Urothelium cell line (cell line): ENCODE measurements around the gene NR1H4.
"Not testable (repeated sequence)": the region's sequence is repeated elsewhere in the genome, so short reads cannot be mapped to it uniquely, and the experiment has no call there.

Experiments used
- DNase-seq: peaks from one replicate; pipeline ENCODE4 v3.0.0; 2011; ENCODE audit warnings: low spot score, mixed read lengths
- FAIRE-seq: peaks from 2 replicates; lab custom pipeline; 2011; peaks lifted over from hg19 to GRCh38; lab: Jason Lieb, UNC

Gene NR1H4

GRCh38 chr12:100504804-100505203, 31.1 kb downstream of the NR1H4 start:
- DNase-seq (no peak), FAIRE-seq (no peak)

DNA sequence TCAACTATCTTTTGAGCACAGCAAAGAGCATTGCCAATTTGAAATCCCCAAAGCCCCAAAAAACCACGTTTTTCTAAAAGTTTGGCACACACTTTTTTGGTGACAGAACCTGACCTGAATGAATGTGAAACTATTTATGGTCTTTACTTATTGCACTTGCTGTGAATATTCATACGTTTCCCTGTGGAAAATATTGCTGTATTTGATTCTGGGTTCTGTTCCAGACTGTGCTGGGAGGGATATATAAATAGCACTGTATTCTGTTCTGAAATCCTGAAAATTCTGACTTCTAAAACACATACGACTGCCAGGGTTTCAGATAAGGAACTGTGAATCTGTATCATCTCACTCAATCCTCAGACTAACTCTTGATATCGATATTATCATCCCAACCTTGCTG, 35.1 kb downstream of the NR1H4 start:
- DNase-seq: no peak
- no peak for FAIRE-seq

DNA sequence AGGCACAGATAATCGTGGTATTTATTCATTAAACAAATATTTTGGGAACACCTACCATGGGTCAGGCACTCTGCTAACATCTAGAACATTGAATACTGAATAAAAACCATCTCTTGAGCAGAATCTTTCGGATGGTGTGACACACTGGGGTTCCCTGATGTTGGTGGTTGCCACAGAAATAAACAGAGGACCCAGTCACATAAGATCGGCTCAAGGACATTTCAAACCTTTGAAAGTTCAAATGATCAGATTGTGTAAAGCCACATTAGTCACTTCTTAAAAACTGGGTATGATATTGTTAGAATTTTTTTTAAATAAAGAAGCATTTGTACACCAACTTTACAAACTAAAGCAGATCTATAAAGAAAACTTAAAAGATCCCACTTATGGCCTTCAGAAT, 39.0 kb downstream of the NR1H4 start:
- DNase-seq (no peak), FAIRE-seq (no peak)

DNA sequence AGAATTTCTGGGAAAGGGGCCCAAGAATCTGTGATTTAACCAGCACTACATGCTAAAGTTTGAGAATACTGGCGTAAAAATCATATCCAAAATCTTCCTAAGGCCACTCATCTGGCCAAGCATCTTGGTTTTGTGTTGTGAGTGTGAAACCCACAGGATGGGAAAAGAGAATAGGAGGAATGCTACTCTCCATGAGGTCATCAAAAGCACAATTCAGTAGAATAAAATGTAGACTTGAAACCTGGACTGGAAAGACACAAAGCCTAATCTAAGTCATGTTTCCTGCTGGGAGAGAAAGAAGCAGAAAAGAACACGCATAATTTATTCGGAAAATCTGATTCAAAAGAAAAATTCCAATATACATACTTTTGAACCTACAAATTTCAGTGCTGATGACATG, 42.3 kb downstream of the NR1H4 start:
- no peak for FAIRE-seq

DNA sequence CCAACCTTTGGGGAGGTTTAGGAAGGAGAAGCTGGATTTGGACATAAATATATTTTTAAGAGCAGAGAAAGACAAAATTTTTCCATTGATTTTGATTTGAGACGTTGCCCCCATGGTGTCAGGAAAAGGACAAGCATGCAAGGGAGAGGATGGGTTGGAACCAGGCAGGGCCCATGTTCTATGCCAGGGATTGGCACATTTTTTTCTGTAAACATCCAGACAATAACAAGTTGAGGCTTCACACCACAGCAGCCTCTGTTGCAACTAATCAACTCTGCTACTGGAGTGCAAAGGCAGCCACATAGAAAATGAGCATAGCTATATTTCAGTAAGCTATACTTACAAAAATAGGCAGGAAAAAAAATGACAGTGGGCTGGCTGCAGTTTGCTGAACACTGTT, 44.7 kb downstream of the NR1H4 start:
- FAIRE-seq (no peak), DNase-seq (no peak)

More for the DNA sequence above, 42.3 kb downstream of the NR1H4 start:
- no peak for DNase-seq

GRCh38 chr12:100520048-100520769, 46.5 kb downstream of the NR1H4 start:
- DNase-seq (no peak), FAIRE-seq (no peak)

DNA sequence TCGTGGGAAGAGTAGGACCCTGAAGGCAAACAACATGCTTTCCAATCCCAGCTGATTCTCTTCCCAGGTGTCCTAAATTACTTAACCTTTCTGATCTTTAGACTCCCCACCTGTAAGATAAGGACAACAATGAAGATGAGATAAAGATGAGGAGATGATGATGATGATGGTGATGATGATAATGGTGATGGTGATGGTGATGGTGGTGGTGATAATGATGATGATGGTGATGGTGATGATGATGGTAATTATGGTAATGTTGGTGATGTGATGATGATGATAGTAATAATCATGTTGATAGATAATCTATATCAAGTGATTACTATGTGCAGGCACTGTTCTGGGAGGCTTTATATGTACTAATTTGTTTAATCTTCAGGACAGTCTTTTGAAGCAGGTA, 48.3 kb downstream of the NR1H4 start:
- no peak for FAIRE-seq
- no peak for DNase-seq

DNA sequence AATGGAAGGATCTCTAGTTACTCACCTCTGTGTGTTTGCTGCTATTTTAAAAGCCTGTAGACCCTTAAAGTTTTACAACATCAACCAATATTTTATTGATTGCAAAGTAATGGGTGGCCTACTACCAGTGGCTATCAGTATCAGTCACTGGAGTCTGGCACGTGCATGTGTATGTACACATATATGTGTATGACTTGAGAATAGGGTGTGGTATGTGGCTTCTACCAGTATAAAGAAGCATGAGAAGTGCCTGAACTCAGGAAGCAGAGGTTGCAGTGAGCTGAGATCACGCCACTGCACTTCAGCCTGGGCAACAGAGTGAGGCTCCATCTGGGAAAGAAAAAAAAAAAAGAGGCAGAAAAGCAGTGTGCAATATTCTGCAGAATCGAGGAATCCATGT, 54.4 kb downstream of the NR1H4 start:
- FAIRE-seq: no peak
- no peak for DNase-seq

DNA sequence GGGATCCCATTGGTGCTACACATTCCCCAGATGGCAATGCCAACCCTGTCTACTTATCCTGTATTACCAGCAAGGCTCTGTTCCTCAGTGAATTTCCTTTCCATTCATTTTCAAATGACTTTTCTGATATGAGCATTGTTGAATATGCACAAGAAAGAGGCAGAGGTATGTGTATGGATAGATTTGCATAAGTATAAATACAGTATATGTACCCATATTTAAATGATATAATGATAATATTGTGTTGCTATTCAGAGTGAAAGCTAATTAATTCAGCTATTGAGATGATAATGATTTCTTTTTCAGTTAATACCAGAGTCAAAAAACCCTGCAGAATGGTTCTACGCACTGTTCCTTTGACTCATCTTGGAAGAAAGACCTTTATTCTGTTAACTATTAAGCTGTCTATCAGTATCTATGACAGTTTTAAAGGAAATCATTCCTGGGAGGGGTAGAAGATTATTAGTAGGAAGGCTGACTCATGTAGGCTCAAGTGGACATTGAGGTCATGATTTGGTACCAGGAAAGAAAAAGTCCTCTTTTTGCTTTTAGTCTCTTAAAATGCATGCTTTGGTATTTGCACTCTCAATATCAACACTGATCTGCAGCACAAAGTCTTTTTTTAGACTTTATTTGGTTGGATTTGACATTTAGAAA, 54.9 kb downstream of the NR1H4 start:
- no peak for DNase-seq

DNA sequence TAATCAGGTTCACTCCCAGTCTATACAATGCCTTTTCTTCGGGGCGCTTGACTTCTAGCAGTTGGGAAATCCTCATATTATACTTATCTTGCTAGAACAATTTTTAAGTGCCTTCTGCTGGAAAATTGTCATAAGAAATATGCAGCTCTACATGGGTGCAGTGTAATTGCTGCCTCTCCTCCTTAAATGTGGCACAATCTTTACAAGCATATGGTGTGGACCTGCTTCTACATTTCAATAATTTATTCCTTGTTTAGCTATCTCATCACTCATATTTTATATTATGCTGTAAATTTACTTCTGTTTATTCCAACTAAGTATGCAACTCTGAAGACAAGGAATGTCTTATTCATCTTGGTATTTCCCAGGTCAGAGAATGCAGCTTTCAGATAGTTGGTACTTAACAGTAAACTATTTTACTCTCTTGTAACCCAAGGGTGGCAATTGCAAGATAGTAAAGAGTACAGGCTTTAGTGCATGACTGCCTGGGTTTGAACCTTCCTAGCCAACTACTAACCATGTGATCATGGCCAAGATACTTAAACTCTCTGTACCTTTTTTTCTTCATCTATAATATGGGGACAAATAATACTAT, 56.2 kb downstream of the NR1H4 start:
- no peak for FAIRE-seq

More for the DNA sequence above, 54.9 kb downstream of the NR1H4 start:
- FAIRE-seq: no peak

DNA sequence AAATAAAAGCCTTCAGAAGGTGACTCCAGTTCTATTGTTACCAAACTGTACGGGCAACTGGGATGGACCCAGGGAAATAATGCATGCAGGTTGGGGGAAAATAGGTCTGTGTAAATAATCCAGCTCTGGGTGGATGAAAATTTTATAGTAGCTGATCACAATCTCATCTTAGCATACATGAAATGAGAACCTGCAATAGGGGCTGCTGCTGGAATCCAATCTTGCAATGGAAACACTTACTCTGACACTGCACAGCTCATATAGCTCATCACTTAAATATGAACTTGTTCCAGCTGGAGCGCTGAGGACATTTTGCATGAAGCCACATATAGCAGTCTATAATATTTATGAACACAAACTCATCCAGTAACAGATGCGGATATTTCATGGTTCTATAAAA, 59.7 kb downstream of the NR1H4 start:
- FAIRE-seq: no peak
- no peak for DNase-seq

More for the DNA sequence above, 56.2 kb downstream of the NR1H4 start:
- DNase-seq: no peak

DNA sequence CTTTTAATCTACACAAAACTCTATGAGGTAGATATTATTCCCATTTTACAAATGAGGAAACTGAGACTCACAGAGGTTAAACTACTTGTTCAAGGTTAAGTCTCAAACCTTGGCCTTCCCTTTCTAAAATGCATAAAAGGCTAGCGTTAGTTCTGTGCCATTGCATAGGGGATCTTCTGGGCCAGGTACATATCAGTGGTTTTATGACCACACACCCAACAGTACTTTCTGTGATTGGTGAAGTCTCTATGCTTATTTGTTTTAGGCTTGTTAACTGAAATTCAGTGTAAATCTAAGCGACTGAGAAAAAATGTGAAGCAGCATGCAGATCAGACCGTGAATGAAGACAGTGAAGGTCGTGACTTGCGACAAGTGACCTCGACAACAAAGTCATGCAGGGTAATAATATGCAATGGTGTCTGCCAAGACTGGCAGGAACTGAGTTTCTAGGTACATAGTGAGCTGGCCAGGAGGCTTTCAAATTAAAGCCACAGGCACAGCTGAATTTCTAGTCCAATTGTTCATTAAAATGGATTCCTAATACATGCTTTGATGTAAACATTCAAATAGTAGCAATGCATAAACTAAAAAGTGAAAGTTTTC, 61.1 kb downstream of the NR1H4 start:
- FAIRE-seq: no peak
- no peak for DNase-seq

- FAIRE-seq (no peak), DNase-seq (peak; percentile 16)
Measured at GRCh38 chr12:100539202-100539601, 65.5 kb downstream of the NR1H4 start.

DNA sequence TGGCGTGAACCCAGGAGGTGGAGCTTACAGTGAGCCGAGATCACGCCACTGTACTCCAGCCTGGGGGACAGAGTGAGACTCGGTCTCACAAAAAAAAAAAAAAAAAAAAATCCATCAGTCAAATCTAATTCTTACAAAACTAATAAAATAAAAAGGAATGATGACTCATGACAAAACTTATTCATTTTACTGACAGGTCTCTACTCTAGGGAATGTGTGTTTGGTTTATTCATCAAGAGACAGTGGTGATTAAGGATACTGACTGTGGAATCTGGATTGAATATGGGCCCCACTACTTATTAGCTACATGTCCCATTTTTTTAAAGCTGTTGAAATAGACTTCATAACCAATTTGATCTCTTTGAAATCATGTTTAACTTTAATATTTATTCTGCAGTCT, 70.5 kb downstream of the NR1H4 start:
- FAIRE-seq (no peak), DNase-seq (no peak)

DNA sequence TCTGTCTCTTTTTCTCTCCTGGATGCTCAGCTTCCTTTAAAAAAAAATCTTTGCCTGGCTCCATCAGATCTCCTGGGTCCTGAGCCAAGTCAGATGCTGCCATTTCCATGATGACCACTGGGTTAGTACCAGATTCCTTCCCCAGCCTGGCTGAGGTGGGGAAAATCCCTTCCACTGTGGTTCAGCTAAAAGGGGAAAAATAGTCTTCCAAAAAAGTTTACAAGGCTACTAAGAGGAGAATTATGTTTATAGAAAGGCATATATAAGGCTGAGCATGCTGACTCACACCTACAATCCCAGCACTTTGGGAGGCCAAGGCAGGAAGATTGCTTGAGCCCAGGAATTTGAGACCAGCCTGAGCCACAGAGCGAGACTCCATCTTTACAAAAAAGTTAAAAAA, 71.4 kb downstream of the NR1H4 start:
- FAIRE-seq (no peak), DNase-seq (peak; percentile 7)

DNA sequence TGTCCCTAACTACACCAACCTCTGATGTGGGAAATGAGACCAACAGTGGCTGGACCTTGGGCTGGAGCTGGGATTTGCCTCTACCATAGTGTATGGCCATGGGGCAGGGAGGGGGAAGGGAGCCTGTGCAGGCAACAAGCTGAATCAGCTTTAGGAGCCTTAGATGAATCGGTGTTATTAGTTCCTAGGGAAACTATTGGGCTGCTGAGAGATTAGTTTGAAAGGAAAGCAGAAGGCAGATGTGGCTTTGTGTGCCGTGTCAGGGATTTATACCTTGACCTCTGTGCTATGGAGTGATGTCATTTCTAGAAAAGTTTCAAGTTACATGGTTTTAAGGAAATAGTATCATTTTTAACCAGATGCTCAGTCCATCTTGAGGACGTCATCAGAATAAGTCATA, 80.3 kb downstream of the NR1H4 start:
- FAIRE-seq (no peak), DNase-seq (no peak)

DNA sequence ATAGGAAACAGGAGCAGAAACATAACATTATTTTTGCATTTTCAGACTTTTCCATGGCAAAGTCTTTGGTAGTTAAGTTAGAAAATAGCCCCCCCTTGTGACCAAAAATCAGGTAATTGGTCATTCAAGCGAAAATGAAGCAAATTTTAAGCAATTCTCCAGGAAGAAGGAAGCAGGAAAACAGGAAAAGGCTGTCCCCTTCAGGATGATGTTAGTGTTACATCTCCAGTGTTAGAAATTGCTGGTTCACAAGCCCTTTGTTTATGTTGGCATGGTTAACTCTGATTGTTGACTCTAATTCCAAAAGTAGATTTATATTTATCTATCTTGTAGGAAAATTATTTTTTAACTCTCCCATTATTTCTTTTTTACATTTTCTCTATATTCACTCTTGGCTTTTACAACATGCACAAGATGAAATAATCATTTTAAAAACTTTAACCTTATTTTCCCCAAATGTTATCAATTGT, 81.0 kb downstream of the NR1H4 start:
- FAIRE-seq: no peak
- peak; percentile 51 for DNase-seq

DNA sequence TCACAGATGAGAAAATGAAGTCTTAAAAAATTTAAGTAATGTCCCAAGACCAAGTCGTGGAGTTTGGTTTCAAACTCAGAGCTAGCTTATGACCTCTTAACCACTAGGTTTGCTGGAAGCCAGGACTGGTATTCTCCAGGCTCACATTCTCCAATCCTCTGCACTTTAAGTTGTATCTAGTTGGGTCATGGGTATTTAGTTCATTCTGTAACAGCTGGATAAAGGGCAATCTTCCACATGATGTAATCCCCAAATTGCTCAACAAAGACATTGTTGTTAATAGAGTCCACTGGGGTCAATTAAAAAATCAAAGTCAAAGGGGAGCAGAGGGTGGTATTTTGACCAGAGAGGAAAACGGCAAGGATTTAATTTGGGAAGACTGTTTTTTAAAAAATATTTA, 82.1 kb downstream of the NR1H4 start:
- DNase-seq (no peak), FAIRE-seq (no peak)

DNA sequence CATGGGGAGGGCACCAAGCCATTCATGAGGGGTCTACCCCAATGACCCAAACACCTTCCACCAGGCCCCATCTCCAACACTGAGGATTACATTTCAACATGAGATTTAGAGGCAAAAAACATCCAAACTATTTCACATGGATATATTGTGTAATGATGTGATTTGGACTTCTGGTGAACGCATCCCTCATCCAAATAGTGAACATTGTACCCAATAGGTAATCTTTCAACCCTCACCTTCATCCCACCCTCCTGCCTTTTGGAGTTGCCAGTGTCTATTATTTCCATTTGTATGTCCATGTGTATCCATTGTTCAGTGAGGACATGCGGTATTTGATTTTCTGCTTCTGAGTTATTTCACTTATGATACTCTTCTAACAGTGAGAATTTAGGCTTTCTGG, 83.7 kb downstream of the NR1H4 start:
- DNase-seq (no peak), FAIRE-seq (no peak)

DNA sequence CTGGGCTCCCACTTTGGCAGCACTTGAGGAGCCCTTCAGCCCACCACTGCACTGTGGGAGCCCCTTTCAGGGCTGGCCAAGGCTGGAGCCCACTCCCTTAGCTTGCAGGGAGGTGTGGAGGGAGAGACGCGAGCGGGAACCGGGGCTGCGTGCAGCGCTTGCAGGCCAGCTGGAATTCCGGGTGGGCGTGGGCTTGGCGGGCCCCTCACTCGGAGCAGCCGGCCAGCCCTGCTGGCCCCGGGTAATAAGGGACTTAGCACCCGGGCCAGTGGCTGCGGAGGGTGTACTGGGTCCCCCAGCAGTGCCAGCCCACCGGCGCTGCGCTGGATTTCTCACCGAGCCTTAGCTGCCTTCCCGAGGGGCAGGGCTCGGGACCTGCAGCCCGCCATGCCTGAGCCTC, 85.6 kb downstream of the NR1H4 start:
- FAIRE-seq, DNase-seq: not testable (repeated sequence)

DNA sequence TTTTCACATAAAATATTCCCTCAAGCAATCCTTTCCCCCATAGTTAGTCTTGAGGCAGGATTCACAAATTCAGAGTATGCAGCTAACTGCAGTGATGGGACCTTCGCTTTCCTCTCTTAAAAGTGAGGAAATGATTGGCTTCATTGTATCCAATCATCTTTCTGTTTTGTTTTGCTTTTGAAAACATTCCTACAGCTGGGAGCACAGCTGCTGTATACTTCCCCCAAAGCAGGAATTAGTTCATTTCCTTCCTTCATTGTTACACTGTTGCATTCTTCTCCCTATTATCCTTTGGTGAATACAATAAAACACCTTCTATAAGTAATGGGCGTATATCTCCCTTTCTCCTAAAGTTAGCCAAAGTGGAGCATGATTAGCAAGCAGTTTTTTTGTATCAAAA, 90.4 kb downstream of the NR1H4 start:
- no peak for DNase-seq
- no peak for FAIRE-seq
